ENCODE results near the gene AQP12B.

The AQP12B gene

DNA sequence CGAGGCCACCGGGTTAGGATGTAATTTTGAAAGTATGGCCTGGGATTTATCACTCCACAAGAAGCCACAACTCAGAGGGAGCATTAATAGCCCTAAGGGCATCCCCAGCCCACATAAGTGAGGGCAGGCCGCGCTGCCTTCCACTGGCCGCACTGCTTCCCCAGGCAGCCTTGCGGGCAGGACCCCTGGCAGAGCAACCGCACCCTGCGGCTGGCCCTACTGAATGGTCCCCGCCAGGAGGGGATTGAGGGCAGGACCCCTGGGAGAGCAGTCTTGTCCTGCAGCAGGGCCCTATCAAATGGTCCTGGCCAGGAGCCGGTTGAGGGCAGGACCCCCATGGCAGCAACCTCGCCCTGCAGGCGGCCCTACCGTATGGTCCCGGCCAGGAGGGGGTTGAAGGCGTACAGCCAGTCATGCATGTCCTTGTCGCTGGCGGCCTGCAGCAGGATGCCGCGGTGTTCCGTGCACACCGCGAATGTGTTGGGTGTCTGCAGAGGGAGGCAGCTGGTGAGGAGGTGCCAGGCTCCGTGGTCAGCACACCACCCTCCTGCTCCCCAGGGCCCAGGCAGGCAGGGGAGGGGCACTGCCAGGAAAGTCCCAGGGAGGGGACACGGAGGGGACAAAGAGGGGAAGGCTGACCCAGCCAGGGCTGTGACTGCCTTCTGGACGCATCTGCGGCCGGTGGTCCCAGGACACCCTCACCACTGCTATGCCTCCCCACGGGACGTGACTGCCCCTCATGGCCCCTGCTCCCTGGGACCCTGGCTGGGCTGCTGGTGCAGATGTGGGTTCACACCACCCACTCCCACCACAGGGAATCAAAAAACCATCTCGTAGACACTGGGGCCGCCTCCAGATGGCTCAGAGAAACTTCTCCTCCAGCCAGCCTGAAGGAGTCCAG is 35.2 kb upstream of the AQP12B start:
- no peak for DNase-seq

DNA sequence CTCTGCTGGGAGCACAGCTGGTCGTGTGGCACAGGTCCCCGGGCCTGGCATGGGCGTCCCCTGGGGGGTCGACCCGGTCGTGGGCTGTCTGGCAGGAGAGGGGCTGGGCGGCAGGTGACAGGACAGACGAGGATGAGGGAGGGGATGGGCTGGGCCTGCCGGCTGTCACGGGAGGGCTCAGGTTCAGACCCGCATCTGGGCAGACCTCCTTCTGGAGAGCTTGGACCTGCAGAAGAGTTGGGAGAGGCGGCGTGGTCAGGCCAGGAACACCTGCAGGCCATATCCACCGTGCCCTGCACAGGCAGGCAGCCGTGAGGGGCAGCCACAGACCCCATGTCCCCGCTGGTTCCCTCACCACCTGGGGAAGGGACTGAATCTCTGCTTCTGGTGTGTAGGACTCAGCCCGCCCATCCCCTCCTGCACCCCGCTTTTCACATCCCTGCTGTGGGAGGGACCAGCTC is 34.5 kb upstream of the AQP12B start:
- DNase-seq: no peak

DNA sequence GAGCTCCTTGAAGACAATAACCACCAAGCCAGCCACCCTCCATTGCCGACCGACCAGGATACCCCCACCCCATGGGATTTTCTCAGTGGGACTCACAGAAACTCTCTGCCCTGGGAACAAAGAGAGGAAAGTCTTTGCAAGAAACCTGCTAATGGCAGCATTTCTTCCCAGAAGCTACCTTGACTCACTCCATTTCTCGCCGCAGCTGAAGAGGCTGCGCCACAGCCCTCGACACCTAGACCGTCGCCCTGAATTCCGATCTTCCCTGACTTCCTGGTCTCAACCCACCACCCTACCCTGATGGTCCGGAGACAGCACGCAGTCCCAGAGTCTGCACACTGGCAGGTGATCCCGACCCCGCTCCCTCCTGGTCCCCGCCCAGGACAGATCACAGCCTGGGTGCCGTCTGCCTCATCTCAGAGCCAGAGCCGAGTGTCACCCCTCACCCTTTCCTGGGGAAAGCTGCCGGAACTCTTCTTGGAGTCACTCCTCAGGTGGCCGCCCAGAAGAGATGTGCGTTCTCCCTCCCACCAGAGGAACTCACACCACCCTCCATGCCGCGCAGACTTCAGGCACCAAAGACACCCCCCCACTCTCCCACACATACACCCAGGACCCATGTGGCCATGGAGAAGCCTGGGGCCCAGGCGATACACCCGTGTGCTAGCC is 33.6 kb upstream of the AQP12B start:
- no peak for DNase-seq

DNA sequence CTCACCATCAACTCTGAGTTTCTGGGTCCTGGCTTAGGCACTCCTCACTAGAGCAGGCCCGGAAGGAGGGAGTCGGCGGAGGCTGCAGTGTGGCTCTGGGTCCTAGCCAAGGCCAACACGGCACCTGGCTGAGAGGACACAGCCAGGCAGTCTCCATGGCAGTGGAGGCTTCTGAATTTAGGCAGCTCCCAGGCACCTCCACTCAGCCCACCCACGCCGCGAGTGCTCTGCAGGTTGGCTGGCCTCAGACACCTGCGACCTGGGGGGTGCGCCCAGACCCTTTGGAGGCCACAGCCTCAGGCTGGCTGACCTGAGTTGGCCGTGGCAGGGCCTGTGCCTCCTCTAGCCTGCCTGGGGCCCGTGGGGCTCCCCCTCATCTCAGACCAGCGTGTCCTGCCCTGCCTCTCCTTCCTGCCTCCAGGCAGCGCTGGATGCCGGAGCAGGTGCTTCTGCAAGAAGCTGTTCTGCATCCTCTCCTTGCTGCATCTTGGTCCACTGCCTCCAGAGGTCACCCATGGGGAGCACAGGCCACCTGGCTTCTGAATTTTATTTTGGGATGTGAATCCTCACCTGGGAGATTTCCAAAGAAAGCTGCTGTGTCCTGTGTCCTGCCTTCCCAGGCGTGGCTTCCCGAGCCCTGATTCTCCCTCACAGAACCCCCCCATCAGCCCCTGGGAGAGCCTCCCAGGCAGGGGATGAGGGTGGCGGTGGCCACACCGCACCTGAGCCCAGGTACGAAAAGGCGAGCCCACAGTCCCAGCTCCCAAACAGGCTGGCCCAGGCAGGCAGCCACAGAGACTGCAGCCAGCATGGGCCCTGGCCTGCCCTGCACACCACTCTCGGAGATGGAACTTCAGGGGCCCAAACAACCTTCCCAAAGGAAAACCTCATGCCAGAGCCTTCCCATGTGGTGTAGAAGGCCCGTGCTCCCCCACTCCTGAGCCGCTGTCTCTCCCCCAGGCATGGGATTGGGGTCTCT is 32.4 kb upstream of the AQP12B start:
- no peak for DNase-seq

DNA sequence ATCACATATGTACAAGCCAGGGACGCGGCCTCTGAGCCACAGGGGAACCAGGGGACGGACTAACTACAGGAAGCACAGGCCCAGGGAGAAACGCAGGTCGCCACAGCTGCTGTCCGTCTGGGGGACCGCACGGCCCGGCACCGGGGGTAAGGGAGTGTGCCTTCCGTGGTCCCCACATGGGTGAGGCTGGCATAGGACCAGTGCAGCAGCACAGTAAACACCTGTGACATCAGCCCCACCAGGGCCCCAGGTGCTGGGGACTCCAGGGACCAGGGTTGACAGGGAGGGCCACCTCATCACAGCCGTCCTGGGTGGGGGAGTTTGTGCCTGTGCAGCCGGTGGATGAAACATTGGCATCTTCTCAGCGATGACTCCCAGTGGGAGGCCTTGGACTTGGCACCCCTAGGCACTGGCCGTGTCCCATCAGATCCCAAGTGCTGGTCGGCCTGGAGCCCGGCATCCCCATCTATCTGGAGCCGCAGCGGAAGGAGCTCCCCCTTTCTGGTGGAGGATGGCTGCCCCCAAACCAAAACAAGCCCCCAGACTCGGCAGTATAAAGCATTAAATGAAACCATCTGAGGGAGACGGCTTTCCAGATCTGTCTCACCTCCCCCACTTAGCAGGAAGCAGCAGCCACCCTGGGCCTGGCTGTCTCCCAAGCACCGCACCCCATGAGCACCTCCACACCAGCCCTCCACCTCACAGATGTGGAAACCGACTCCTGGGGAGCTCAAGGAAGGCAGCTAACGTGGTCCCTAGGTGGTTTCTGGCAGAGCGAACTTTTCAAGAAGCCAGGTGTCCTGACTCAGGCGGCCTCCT is 31.5 kb upstream of the AQP12B start:
- DNase-seq: no peak

DNA sequence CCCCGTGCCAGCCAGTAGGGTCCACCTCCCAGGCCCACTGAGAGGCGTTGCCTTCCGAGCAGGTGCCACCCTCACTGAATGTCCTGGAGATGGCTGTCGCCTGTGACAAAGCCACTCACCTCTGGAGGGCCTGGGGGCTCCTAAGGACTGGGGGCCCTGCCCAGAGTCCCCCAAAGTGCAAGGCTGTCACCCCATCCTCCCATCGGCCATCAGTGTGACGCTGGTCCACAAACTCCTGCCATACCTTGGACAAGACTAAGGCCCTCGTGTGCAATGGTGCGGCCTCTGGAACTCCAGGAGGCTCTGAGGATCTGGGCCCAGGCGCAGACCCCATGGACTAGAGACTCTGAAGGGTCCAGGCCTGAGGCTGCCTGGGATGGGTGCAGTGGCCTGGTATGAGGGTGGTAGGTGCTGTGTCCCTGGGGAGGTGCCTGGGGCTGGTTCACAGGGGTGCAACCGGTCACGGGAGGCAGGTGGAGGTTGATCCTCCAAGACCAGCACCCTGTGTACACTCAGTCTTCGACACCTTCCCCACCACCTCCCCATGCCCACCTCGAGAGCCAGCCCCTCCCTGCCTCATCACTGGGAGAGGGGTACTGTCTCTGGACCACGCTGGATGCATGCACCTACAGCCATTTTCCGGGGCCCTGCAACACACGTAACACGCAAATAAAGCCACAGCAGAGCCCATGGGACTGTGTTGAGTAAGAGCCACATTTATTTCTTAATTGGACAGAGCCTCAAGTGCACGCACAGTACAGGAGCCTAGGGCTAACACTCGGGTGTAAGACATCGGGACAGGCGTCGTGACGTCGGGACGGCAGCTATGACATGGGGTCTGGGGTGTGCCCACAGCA is 30.6 kb upstream of the AQP12B start:
- no peak for DNase-seq

DNA sequence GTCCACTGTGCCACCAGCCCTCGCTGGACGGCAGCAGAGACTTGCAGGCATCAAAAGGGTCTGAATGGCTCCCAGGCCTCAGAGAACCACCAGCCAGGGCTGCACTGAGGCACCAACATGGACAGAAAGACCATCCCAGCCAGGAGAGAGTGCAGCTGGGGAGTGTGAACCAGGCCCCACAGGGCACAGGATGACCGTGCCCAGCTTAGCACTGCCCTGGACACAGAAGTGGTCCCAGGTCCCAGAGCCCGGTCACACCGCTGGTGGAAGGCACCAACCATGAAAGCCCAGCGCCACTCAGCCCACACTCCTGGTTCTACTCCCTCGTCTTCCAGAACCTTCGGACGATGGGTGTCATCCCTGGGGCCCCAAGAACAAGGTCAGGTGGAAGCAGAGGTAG is 29.4 kb upstream of the AQP12B start:
- DNase-seq: no peak

DNA sequence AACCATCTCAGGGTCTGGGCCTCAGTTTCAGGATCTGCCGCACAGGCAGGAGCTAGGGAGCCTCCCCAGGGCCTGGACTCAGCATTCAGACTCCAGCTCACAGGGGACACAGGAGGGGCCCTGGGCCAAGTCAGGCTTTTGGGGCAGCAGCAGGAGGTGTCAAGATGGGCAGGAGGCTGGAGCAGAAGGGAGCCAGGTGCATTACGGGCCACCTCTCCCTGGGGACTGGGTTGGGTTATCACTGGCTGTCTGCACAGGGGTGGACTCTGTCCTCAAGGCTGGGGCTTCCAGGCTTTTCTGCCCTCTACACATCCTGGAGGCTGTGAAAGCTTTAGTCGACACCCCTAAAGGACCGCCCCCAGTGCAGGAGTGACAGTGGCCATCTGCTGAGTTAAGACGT is 29.0 kb upstream of the AQP12B start:
- DNase-seq: no peak

DNA sequence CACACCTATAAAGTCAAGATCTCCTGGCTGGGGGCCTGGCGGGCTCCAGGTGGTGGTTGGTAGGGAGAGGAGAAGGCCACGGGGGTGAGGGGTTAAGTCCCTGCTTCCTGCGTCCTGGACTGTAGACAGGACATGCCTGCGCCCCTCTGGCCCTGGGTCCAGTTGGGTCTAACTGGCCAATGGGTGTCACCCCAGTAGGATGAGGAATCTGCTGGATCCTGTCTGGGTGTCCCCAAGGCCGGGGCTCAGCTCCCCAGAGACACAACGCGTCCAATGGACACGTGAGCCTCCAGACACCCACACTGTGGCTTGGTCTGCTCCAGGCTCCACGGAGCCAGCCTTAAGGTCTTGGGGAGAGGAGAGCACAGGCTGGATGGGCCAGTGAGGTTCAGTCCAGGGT is 28.6 kb upstream of the AQP12B start:
- DNase-seq: no peak

DNA sequence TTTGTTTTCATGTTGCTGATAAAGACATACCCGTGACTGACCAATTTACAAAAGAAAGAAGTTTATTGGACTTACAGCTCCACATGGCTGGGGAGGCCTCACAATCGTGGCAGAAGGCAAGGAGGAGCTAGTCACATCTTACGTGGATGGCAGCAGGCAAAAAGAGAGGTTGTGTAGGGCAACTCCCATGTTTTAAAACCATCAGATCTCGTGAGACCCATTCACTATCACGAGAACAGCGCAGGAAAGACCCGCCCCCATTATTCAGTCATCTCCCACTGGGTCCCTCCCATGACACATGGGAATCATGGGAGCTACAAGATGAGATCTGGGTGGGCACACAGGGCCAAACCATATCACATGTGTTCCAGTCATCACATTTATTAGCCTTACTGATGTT is 25.8 kb upstream of the AQP12B start:
- no peak for DNase-seq

DNA sequence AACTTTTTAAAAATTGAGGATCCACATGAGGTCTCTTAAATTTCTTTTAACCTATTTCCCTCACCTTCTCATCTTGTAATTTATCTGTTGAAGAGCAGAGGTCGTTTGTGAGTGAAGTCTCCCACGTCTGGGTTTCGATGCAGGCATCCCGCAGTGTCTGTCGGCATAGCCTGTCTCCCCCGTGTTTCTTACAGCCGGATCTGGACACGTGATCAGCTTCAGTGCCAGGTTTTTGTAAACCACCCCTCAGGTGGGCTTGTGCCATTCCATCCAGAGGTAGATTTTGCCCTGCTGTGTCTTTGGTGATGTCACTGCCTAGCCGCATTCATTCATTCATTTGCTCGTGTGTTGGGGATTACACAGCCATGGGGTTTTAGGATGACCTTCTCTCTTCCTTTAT is 25.1 kb upstream of the AQP12B start:
- DNase-seq: no peak

DNA sequence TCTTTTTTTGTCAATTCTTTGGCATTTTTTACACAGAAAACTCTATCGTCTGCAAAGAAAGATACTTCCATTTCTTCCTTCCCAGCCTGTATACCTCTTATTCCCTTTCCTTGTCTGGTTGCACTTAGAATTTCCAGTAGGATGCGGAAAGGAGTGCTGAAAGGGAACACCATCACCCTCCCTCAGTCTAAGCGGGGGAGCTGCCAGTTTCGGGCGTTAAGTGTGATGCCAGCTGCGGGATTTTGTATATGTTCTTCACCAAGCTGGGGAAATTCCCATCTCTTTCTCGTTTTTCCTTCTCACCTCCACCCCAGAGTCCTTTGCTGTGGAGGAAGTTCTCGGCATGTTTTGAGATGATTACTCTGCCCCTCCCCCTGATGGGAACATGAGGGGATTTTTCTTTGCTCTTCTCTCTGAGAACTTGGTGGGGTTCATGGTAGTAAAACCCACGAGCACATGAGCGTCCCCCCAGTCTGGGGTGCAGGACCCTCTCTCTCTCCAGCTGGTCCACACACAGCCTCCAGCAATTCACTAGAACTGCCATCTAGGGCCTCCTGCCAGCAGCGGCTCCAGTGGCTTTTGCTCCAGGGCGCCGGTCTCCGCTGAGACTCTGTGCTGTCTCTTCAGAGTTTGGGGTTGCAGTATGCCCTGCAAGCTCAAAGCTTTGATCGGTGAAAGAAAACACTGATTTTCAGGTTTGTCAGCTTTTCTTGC is 24.5 kb upstream of the AQP12B start:
- DNase-seq: no peak

DNA sequence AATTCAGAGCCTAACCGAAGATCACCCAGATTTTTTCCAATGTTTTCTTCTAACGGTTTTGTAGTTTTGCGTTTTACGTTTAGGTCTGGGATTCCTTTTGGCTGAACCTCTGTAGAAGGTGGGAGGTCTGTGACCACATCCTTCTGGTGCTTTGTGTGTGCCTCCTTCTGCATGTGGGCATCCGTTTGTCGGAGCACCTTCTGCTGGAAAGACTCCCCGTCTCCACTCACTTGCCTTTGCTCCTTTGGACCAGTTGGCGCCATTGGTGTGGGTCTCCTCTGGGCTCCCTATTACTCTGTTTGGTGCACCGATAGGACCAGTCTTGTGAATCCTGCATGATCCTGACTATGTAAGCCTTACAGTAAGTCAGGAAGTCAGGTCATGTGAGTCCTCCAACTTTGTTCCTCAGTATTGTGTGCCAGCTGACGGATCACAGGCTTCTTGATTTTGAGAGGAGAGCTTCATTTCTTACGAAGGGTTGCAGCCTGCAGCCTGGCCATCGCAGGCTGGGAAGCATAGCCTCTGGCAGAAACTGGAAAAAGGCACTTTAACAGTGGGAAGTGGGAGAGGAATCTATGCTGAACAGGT is 22.6 kb upstream of the AQP12B start:
- no peak for DNase-seq

DNA sequence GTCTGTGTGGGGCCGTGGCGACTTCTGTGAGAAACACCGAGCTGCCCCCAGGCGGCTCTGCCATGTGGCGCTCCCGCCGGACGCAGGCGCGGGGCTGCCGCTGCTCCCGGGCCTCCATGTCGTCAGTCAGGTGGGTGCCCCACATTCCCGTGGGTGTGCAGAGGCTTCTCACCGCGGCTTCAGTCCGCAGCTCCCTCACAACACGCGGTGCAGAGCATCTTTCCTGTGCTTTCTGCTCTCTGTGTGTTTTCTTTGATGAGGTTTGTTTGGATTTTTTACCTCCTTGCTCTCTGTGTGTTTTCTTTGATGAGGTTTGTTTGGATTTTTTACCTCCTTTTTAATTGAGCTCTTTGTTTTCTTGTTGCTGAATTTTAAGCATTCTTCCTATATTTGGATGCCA is 22.0 kb upstream of the AQP12B start:
- no peak for DNase-seq

DNA sequence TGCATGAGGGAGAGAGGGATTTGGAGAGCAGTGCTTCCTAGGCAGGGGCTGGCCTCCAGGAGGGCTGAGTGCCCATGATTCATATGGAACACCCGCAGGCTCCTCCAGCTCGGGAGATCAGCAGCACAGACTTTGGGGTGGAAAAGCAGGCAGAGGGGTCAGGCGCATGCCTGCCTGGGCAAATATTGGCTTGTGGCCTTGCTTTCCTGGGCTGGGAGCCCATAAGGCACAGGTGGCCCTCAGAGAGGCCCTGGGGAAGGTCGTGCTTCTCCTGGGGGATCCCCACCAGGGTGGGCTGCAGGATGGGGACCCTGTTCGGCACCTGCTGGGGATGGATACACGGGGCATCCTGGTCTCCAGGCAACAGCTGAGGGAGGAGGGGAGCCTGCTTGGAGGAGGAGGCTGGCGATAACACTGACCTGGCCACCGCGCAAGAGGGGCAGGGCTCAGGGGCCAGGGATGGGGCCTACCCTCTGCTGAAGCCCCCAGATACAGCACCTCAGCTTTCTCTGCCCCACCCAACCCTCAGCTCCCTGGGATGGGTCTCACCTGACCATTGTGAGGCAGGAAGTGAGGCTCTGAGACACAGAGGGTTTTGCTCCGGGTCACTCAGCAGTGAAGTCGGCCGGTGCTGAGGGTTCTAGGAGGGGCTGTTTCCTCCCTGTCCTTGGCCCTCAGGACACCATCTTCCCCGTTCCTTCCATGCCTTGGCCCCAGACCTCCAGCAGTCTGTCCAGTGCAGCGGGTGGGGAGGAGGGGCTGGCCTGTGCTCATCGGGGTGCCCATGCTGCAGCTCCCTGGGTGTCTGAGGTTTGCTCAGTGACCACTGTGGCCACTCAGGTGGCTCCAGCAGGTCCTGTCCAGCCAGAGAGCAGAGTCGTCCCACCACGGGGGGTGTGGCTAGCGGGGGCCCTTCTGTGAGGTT is 21.0 kb upstream of the AQP12B start:
- no peak for DNase-seq

DNA sequence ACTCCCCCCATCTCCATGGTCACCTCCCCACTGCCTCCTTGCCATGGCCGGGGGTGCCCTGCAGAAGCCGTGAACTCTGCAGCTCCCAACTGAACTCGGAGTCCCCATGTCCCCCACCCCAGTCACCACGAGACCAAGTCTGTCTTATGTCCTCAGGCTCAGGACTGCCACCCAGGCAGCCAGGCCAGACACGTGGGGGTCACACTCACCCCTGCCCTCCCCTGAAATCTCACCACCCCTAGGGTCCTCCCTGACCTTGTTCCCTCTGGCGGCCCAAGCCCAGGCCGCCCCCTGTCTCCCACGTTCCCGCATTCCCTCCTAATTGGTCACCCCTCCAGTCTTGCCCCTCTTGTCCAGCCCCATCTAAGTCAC is 19.9 kb upstream of the AQP12B start:
- no peak for DNase-seq

DNA sequence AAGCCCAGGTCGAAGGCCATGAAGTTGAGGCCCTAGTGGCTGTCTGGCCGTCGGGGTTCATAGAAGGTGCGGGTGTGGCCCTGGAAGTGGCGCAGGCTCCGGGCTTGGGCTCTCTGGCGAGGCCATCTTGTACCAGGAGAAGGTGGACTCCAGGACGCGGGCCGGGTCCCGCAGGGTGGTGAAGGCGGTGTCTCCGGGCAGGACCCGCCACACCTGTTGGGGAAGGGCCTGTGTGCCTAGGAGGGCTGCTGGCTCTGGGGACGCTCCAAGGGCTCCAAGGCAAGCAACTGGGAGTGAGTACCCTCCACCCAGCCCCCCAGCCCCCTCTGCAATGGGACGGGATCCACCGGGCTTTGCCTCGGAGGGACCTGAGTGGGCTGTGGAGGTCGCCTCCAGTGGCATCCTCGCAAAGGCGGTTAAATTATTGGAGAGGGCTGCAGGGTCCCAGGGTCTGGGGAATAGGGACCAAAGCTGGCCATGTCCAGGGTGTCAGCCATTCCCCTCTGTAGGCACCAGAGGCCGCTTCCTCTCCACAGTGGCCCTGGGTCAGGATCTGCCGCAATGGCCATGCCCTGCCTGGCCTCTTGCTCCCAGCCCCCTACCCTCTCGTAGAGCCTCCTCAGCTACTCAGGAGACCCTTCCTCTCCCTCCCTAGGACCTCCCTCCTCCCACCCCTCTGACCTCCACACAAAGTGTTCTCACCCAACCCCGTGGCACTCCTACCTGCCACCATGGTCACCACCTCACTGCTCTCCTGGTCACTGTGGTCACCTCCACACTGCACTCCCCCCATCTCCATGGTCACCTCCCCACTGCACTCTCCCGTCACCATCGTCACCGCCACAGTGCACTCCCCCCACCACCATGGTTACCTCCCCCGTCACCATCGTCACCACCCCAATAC is 19.3 kb upstream of the AQP12B start:
- no peak for DNase-seq
